Fibroblast of lung (primary cell): ENCODE data around the gene ZNF467. TPM values are rescaled to one million over a fixed set of nuclear protein-coding genes. Genes with fewer than 3 reads are reported as not detected.

ENCODE experiments used
- DNase-seq, 2 donors: peaks; one replicate each; pipeline versions ENCODE4 v3.0.0 to v3.0.0-alpha.2; 2010; ENCODE audit warnings: low read depth in 2 of 2
- H2AFZ ChIP-seq: 2 replicates; pipeline ENCODE4 v1.5.1; 2012; ENCODE audit warnings: low read length, control low read depth, inconsistent platforms
- H3K27ac ChIP-seq: 2 replicates; pipeline ENCODE4 v1.5.1; 2011; ENCODE audit warnings: low read length, control low read depth; ENCODE audit not compliant: insufficient read depth
- H3K27me3 ChIP-seq: 2 replicates; pipeline ENCODE4 v1.5.1; 2011; ENCODE audit warnings: mild to moderate bottlenecking, low read length; ENCODE audit not compliant: control insufficient read depth, insufficient read depth
- H3K36me3 ChIP-seq: 2 replicates; pipeline ENCODE4 v1.5.1; 2011; ENCODE audit warnings: low read length; ENCODE audit not compliant: control insufficient read depth, insufficient read depth
- H3K4me1 ChIP-seq: 2 replicates; pipeline ENCODE4 v1.5.1; 2011; ENCODE audit warnings: low read length; ENCODE audit not compliant: control insufficient read depth, insufficient read depth; ENCODE audit errors: extremely low read depth
- H3K4me2 ChIP-seq: 2 replicates; pipeline ENCODE4 v1.5.1; 2011; ENCODE audit warnings: low read length, control low read depth; ENCODE audit not compliant: insufficient read depth; ENCODE audit errors: extremely low read depth
- H3K4me3 ChIP-seq, 4 experiments: fragments of 200-600 bp in 1 of 4; sonication (generic) in 1 of 4; replicated peaks in 1 of 4; 2 replicates each; pipeline ENCODE4 v1.5.1; 2011 to 2016; ENCODE audit warnings: low read length in 4 of 4, low read depth in 3 of 4, mild to moderate bottlenecking in 3 of 4, control low read depth in 2 of 4, inconsistent platforms in 1 of 4, mixed read lengths in 1 of 4; ENCODE audit not compliant: insufficient read depth in 1 of 4; ENCODE audit errors: control extremely low read depth in 1 of 4
- H3K79me2 ChIP-seq: 2 replicates; pipeline ENCODE4 v1.5.1; 2012; ENCODE audit warnings: mild to moderate bottlenecking, low read length, inconsistent platforms; ENCODE audit not compliant: control insufficient read depth, insufficient read depth
- H3K9ac ChIP-seq: 2 replicates; pipeline ENCODE4 v1.5.1; 2011; ENCODE audit warnings: mild to moderate bottlenecking, low read length, control low read depth; ENCODE audit not compliant: insufficient read depth
- H3K9me3 ChIP-seq: 2 replicates; pipeline ENCODE4 v1.5.1; 2012; ENCODE audit warnings: low read depth, low read length; ENCODE audit not compliant: control insufficient read depth, insufficient read depth
- H4K20me1 ChIP-seq: 2 replicates; pipeline ENCODE4 v1.5.1; 2011; ENCODE audit warnings: low read length; ENCODE audit not compliant: control insufficient read depth, insufficient read depth; ENCODE audit errors: extremely low read depth
- CTCF ChIP-seq, 2 donors: IDR thresholded peaks in 1 of 2; conservative IDR thresholded peaks in 1 of 2; 1 replicate in 1 of 2; 2 replicates in 1 of 2; pipeline ENCODE4 v1.5.1; 2011 to 2012; ENCODE audit warnings: low read length in 2 of 2, control low read depth in 1 of 2, inconsistent platforms in 1 of 2, low read depth in 1 of 2, mild to moderate bottlenecking in 1 of 2
- EZH2 ChIP-seq: IDR thresholded peaks from 2 replicates; pipeline ENCODE4 v1.5.1; 2012; ENCODE audit warnings: low read length, control low read depth, mild to moderate bottlenecking; ENCODE audit errors: missing control alignments
- polyA plus RNA-seq, 2 donors: library from polyadenylated mRNA; depleted of rRNA in 1 of 2; stranded (reverse) in 1 of 2; unstranded in 1 of 2; fragments of >200 nt; gene quantifications; 2 replicates each; pipeline ENCODE4 v1.2.1, GENCODE V29; 2011 to 2012; ENCODE audit warnings: missing spikeins in 1 of 2
- total RNA-seq: library from RNA; depleted of rRNA; stranded (reverse); fragments of >200 nt; gene quantifications from 2 replicates; pipeline ENCODE4 v1.2.1, GENCODE V29; 2014

ZNF467 gene
- total and polyA plus RNA-seq, 2 donors (not counting 1 experiment from before 2014, with no cell fraction given) = 0.89 to 1.3 TPM

GRCh38 chr7:149722356-149722957 is 50.9 kb downstream of the ZNF467 start:
- Histone ChIP-seq H2AFZ (no peak overlapping the region), H4K20me1 (no peaks in the 10 kb centered on the region), H3K9me3 (no peaks in the 10 kb centered on the region), H3K36me3 (peaks cover 10% of the 10 kb centered on the region), H3K27me3 (no peaks in the 10 kb centered on the region), H3K4me1 (peaks cover 3% of the 10 kb centered on the region), H3K27ac (no peak overlapping the region), H3K79me2 (no peaks in the 10 kb centered on the region), H3K4me3 (no peak overlapping the region), H3K4me2 (no peak overlapping the region), H3K9ac (no peak overlapping the region)
- TF ChIP-seq CTCF (conservative IDR thresholded peaks at IDR 0.05 in 1 of 2, IDR thresholded peaks at IDR 0.05 in 1 of 2; ENCODE audit: low read depth in 1 of 2, low read length in 2 of 2) (no peak), EZH2 (no peak)
- no peak for DNase-seq

GRCh38 chr7:149721084-149721601 is 52.2 kb downstream of the ZNF467 start:
- Histone ChIP-seq H3K27me3 (no peaks in the 10 kb centered on the region), H3K4me1 (peaks cover 3% of the 10 kb centered on the region), H4K20me1 (no peaks in the 10 kb centered on the region), H3K79me2 (no peaks in the 10 kb centered on the region), H3K4me2 (no peak overlapping the region), H3K36me3 (peaks cover 10% of the 10 kb centered on the region), H3K9me3 (no peaks in the 10 kb centered on the region), H2AFZ (no peak overlapping the region), H3K9ac (no peak overlapping the region), H3K4me3 (no peak overlapping the region), H3K27ac (no peak overlapping the region)
- TF ChIP-seq CTCF (conservative IDR thresholded peaks at IDR 0.05 in 1 of 2, IDR thresholded peaks at IDR 0.05 in 1 of 2; ENCODE audit: low read depth in 1 of 2, low read length in 2 of 2) (no peak), EZH2 (no peak)
- no peak for DNase-seq

DNA sequence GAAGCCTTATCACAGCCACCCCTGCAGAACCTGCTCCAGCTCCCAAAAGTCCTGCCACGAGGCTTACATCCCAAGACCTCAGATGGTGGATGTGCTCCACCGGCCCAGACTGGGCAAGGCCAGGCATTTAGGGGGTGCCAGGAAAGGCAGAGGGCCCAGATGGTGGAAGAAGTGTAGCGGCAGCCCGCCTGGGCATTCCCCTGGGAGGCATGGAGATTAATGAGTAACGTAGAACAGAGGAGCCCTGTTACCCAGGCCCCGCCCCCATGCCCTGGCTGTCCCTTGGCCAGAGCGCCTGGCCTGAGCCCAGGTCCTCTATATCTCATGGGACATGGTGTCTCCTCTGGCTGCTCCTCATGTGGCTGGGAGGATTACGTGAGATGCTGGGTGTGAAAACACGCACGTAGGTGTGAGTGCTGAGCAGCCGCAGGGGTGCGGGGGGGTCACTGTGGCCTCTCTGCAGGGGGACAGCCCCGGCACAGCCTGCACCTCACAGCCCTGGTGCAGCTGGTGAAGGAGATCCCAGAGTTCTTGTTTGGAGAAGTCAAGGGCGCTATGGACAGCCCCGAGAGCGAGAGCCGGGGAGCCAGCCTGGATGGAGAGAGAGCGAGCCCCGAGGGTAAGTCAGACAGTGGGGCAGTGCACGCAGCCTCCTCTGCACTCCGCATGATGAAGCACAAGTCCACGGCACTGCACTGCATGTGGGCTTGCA is 52.9 kb downstream of the ZNF467 start:
- Histone ChIP-seq H3K27ac (no peak overlapping the region), H3K9ac (no peak overlapping the region), H3K4me2 (no peak overlapping the region), H3K79me2 (no peaks in the 10 kb centered on the region), H3K27me3 (no peaks in the 10 kb centered on the region), H3K36me3 (peaks cover 10% of the 10 kb centered on the region), H4K20me1 (no peaks in the 10 kb centered on the region), H3K4me1 (peaks cover 4% of the 10 kb centered on the region), H2AFZ (no peak overlapping the region), H3K9me3 (no peaks in the 10 kb centered on the region), H3K4me3 (no peak overlapping the region)
- DNase-seq = no peak
- TF ChIP-seq EZH2 = no peak
- no peak for TF ChIP-seq CTCF (conservative IDR thresholded peaks at IDR 0.05 in 1 of 2, IDR thresholded peaks at IDR 0.05 in 1 of 2; ENCODE audit: low read depth in 1 of 2, low read length in 2 of 2)
